Measurements from ENCODE around the gene CNIH3.

CNIH3 gene

DNA sequence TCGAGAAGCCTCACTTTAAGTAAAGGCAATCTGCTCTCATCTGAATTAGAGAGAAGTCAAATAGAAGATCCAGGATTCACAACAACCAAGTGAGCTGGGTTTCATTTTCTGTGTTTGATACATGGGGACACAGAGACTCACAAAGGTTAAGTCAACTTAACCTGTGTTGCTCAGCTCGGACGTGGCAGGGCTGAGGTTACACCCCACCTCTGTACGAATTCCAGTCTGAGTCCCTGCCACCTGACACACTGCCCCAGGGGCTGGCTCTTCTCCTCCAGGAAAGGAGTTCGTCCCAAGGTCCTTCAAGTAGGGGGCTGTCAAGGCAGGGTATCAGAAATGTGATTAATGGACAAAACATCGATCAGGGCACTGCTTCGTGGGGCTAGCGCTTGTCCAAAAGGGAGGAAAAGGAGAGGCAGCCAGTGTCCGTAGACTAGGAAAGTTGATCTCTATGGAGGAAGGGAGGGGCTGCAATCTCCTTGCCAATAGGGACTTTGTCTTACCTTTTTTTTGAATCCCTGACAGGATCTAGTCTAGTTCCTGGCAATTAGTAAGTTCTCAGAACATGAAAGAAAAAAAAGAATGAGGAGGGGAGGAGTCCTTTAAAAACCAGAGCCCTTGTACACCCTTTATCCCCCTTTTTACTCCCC, 116.4 kb downstream of the CNIH3 start:
- TF ChIP-seq EZH2phosphoT487 (IDR thresholded peaks at IDR 0.05; ENCODE audit: borderline replicate concordance, low read length) = no peak
- TF ChIP-seq, protein P1, sequence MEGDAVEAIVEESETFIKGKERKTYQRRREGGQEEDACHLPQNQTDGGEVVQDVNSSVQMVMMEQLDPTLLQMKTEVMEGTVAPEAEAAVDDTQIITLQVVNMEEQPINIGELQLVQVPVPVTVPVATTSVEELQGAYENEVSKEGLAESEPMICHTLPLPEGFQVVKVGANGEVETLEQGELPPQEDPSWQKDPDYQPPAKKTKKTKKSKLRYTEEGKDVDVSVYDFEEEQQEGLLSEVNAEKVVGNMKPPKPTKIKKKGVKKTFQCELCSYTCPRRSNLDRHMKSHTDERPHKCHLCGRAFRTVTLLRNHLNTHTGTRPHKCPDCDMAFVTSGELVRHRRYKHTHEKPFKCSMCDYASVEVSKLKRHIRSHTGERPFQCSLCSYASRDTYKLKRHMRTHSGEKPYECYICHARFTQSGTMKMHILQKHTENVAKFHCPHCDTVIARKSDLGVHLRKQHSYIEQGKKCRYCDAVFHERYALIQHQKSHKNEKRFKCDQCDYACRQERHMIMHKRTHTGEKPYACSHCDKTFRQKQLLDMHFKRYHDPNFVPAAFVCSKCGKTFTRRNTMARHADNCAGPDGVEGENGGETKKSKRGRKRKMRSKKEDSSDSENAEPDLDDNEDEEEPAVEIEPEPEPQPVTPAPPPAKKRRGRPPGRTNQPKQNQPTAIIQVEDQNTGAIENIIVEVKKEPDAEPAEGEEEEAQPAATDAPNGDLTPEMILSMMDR (IDR thresholded peaks at IDR 0.05; ENCODE audit: low read depth, low read length, poor library complexity, severe bottlenecking) = no peak

DNA sequence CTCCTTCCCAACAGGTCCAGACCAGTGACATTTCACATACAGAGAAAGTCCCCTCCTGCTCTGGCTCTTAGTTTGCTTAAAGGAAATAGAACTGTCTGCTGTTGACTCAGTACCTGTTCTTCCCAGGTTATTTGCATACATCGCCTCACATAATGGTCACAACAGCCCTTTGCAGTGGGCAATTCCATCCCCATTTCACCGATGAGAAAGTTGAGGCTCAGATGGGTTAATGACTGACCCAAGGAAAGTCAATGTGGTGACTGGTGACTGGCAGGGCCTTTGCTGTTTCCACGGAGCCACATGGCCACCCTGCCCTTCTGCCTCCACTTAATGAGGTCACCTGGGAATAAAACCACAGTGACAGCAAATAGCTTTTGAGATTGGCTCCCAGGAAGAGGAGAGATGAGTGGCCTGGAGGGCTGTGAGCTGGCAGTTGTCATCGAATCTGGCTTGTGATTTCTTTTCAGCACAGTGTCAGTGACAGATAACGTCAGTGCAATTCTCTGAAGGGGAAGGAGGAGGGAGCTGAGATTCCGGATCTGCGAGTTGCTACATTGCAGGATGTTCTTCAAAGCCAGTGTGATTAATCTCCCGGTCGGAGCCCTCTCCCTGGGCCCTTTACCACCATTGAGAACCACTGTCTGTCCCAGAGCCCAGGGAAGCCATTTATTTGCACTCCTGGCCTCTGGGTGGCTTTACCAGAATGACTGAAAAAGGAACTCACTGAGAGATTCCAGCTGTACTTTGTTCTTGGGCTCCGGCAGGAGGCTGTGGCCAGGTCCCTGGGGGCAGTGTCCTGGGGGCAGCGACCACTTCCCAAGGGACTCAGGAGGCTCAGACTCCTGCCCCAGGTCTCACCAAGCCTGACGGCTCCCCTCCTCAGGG, 117.2 kb downstream of the CNIH3 start:
- no peaks in the 10 kb centered on the region for H3K4me1 ChIP-seq (ENCODE audit: control insufficient read depth, low read length)
- H3K9me2 ChIP-seq (replicated peaks; ENCODE audit: control insufficient read depth, low read length) = no peaks in the 10 kb centered on the region
- no peaks in the 10 kb centered on the region for H3K79me2 ChIP-seq (ENCODE audit: control insufficient read depth, low read length)
- no peaks in the 10 kb centered on the region for H3K27me3 ChIP-seq (ENCODE audit: control insufficient read depth, low read length)
- TF ChIP-seq EZH2phosphoT487 (IDR thresholded peaks at IDR 0.05; ENCODE audit: borderline replicate concordance, low read length) = no peak
- TF ChIP-seq, protein P1 (IDR thresholded peaks at IDR 0.05; ENCODE audit: low read depth, low read length, poor library complexity, severe bottlenecking) = no peak
- H3K4me3 ChIP-seq (ENCODE audit: low read length) = no peak overlapping the region
- no peaks in the 10 kb centered on the region for H3K9me3 ChIP-seq (ENCODE audit: control insufficient read depth, insufficient read depth, low read length)
- no peak overlapping the region for H3K27ac ChIP-seq (ENCODE audit: low read depth, low read length)
- H4K20me1 ChIP-seq (ENCODE audit: control insufficient read depth, insufficient read depth, low read depth, low read length) = no peaks in the 10 kb centered on the region
- no peak overlapping the region for H3K4me2 ChIP-seq (ENCODE audit: low read length)
- H3K36me3 ChIP-seq (ENCODE audit: control insufficient read depth, low read length) = no peaks in the 10 kb centered on the region
- no peaks in the 10 kb centered on the region for H3F3A ChIP-seq (ENCODE audit: control insufficient read depth, insufficient read depth)

More for the DNA sequence above, 116.4 kb downstream of the CNIH3 start:
- H3K4me3 ChIP-seq (ENCODE audit: low read length) = no peak overlapping the region
- no peaks in the 10 kb centered on the region for H3K27me3 ChIP-seq (ENCODE audit: control insufficient read depth, low read length)
- no peaks in the 10 kb centered on the region for H3K9me3 ChIP-seq (ENCODE audit: control insufficient read depth, insufficient read depth, low read length)
- no peak overlapping the region for H3K27ac ChIP-seq (ENCODE audit: low read depth, low read length)
- no peaks in the 10 kb centered on the region for H4K20me1 ChIP-seq (ENCODE audit: control insufficient read depth, insufficient read depth, low read depth, low read length)
- H3K9me2 ChIP-seq (replicated peaks; ENCODE audit: control insufficient read depth, low read length) = no peaks in the 10 kb centered on the region
- no peak overlapping the region for H3K4me2 ChIP-seq (ENCODE audit: low read length)
- no peaks in the 10 kb centered on the region for H3K79me2 ChIP-seq (ENCODE audit: control insufficient read depth, low read length)
- no peaks in the 10 kb centered on the region for H3K36me3 ChIP-seq (ENCODE audit: control insufficient read depth, low read length)
- no peaks in the 10 kb centered on the region for H3F3A ChIP-seq (ENCODE audit: control insufficient read depth, insufficient read depth)
- H3K4me1 ChIP-seq (ENCODE audit: control insufficient read depth, low read length) = no peaks in the 10 kb centered on the region

DNA sequence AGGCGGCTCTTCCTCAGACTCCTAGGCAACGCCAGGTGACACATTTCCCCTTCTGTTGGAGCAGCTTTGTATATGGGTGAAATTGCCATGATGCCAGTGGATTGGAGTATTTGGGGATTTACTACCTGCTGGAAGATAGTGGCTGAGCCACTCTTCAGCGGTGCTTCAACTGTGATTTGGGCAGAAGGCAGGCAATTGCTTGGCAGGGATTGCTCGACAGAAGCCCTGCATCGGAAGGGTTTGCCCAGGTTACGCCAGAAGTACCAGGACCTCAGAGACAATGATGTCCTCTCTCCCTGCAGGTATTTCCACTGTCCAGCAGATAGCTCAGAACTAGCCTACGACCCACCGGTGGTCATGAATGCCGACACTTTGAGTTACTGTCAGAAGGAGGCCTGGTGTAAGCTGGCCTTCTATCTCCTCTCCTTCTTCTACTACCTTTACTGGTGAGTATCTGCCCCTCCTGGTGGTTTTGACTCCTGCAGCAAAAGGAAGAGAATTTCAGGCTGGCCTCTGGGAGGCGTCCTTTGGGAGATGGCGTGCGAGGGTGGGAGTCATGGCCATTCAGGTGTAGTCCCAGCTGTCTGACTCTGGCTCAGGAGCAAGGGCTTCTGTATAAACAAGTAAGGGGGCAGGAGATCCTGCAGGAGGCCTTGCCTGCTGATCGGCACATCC, 118.3 kb downstream of the CNIH3 start:
- Histone ChIP-seq H3F3A (ENCODE audit: control insufficient read depth, insufficient read depth) (no peaks in the 10 kb centered on the region), H3K4me2 (ENCODE audit: low read length) (no peak overlapping the region), H3K27me3 (ENCODE audit: control insufficient read depth, low read length) (no peaks in the 10 kb centered on the region), H3K27ac (ENCODE audit: low read depth, low read length) (no peak overlapping the region), H3K4me3 (ENCODE audit: low read length) (no peak overlapping the region), H3K79me2 (ENCODE audit: control insufficient read depth, low read length) (no peaks in the 10 kb centered on the region), H3K36me3 (ENCODE audit: control insufficient read depth, low read length) (no peaks in the 10 kb centered on the region), H3K9me2 (replicated peaks; ENCODE audit: control insufficient read depth, low read length) (no peaks in the 10 kb centered on the region), H4K20me1 (ENCODE audit: control insufficient read depth, insufficient read depth, low read depth, low read length) (no peaks in the 10 kb centered on the region), H3K4me1 (ENCODE audit: control insufficient read depth, low read length) (no peaks in the 10 kb centered on the region), H3K9me3 (ENCODE audit: control insufficient read depth, insufficient read depth, low read length) (no peaks in the 10 kb centered on the region)
- TF ChIP-seq EZH2phosphoT487 (IDR thresholded peaks at IDR 0.05; ENCODE audit: borderline replicate concordance, low read length) = no peak
- TF ChIP-seq, protein P1 (IDR thresholded peaks at IDR 0.05; ENCODE audit: low read depth, low read length, poor library complexity, severe bottlenecking) = no peak
